H7 (cell line): ENCODE data around the gene LDLRAD4. TPM values are rescaled to one million over a fixed set of nuclear protein-coding genes. Genes with fewer than 3 reads are reported as not detected.

Experiments used
- DNase-seq: peaks from one replicate; pipeline ENCODE4 v3.0.0; 2012
- H3K27me3 ChIP-seq: 2 replicates; pipeline ENCODE4 v1.6.0; 2011; ENCODE audit warnings: mild to moderate bottlenecking, low read length; ENCODE audit not compliant: control insufficient read depth, insufficient read depth
- H3K36me3 ChIP-seq: replicated peaks from 2 replicates; pipeline ENCODE4 v1.5.1; 2011; ENCODE audit warnings: low read length; ENCODE audit not compliant: control insufficient read depth, insufficient read depth
- H3K4me3 ChIP-seq: 2 replicates; pipeline ENCODE4 v1.5.1; 2011; ENCODE audit warnings: low read depth, mild to moderate bottlenecking, control low read depth, low read length, moderate library complexity; ENCODE audit not compliant: insufficient read depth
- total RNA-seq: library from RNA; depleted of rRNA; stranded (reverse); fragments of >200 nt; shearing (Covaris generic); gene quantifications from 2 replicates; pipeline ENCODE4 v1.2.3, GENCODE V29; 2014

Gene LDLRAD4
- total RNA-seq, 1 experiment from 2014 or later = 21.0 TPM

DNA sequence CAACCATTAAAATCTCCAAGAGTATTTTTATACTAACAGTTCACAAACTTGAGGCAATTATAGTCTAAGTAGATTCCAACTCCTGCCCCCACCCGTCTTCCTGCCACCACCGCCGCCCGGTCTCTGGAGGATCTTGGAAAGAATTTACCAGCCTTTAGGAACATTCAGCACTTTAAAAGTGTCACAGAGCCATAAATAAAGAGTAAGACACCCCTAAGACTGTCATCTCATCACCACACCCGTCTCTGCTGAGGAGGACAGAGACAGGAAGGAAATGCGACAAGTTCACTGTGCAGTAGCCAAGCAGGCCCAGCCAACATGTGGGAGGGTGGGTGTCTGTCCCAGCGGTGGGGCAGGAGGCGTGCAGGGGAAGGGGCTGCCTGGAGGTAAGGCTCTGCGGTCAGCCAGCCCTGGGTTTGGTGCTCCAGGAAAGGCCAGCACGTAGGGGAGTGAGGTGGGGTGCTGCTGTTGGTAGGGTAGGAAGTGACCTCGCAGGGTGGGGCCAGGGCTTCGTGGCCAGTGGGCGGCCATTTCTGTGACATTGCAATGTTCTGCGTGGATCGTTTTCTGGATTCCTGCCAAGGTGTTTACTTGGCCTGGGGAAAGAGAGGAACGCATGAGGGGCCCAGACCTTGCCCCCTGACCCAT lies 396.2 kb downstream of the LDLRAD4 start:
- DNase-seq = no peak
- Histone ChIP-seq H3K4me3 (no peak overlapping the region), H3K27me3 (peaks cover 4% of the 10 kb centered on the region; the same call in 1 of the 2 replicates), H3K36me3 (no peaks in the 10 kb centered on the region)

DNA sequence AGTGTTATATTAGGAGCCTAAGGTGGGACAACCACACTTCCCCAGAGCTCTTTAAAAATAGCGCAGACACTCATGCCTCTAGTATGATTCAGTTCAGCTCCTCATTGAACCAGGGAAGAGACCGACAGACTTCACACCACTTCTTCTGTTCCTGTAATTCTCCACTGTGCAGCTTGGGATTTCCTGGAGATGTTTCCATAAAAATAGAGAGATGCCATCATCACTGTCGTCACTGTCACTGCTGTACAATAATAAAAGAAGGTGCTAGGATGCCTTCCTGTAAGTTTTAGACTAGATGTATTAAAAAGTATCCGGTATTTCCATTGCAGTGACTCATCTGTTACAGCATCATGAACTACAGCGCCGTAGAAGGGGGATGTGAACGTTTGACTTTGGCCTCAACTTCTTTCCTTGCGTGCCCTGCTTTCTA lies 396.9 kb downstream of the LDLRAD4 start:
- no peaks in the 10 kb centered on the region for H3K36me3 ChIP-seq
- DNase-seq = no peak
- H3K4me3 ChIP-seq = no peak overlapping the region
- H3K27me3 ChIP-seq = peaks cover 4% of the 10 kb centered on the region; the same call in 1 of the 2 replicates

DNA sequence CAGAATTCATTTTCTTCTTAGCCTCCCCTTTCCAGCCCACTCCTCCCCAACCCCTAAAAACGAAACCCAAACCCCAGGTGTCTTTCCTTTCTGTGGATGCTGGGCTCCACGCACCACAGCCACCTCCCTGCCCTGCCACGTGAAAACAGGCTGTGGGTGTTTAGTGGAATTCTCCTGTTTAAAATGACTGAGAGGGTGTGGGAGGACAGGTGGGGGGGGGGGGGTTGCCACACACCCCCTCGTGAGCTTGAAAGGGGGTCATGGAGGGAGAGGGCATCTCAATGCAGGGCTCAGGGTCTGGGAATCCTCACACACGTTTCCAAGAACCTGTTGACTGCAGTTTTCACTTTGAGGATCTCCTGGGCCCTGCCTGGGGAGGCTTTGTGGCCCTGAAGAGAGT lies 397.5 kb downstream of the LDLRAD4 start:
- H3K27me3 ChIP-seq = peaks cover 4% of the 10 kb centered on the region; the same call in 1 of the 2 replicates
- no peak overlapping the region for H3K4me3 ChIP-seq
- no peak for DNase-seq

GRCh38 chr18:13616525-13617035 lies 398.0 kb downstream of the LDLRAD4 start:
- H3K27me3 ChIP-seq = peaks cover 4% of the 10 kb centered on the region; the same call in 1 of the 2 replicates
- no peak overlapping the region for H3K4me3 ChIP-seq
- no peak for DNase-seq
- H3K36me3 ChIP-seq = no peaks in the 10 kb centered on the region

More for the DNA sequence above, 397.5 kb downstream of the LDLRAD4 start:
- H3K36me3 ChIP-seq = no peaks in the 10 kb centered on the region

GRCh38 chr18:13617826-13618515 lies 399.4 kb downstream of the LDLRAD4 start:
- H3K27me3 ChIP-seq = no peaks in the 10 kb centered on the region
- no peak overlapping the region for H3K4me3 ChIP-seq
- no peaks in the 10 kb centered on the region for H3K36me3 ChIP-seq
- no peak for DNase-seq

DNA sequence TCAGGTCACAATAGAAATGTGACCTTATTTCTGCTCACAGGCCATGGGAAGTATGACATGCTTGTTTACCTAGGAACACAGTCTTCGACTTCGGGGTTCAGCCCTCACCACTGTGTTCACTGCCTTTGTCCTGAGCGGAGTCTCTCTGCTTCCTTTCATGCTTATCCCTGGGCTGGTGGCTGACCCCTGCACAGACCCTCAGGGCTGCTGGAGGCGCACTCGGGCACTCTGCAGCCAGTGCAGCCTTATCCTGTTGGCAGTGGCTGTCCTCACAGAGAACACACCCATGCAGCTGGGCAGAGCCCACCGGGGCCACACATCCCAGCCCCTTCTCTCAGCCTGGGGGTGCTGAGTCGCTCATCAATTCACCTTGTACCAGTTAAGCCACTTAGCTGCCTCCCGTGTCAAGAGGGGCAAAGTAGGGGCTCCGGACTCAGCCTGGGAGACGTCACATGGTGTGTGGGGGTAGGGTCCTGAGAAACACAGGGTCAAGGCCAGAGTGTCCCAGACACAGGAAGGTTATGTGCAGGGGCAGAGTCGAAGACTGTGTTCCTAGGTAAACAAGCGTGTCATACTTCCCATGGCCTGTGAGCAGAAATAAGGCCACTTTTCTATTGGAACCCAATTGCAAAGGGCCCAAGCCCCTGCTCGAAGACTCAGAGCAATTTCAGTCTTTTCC lies 400.3 kb downstream of the LDLRAD4 start:
- DNase-seq = no peak
- Histone ChIP-seq H3K4me3 (no peak overlapping the region), H3K36me3 (no peaks in the 10 kb centered on the region), H3K27me3 (no peaks in the 10 kb centered on the region)

- peak; percentile 62 for DNase-seq
- Histone ChIP-seq H3K27me3 (no peaks in the 10 kb centered on the region), H3K36me3 (no peaks in the 10 kb centered on the region), H3K4me3 (no peak overlapping the region)
Measured at GRCh38 chr18:13619505-13620205, 401.1 kb downstream of the LDLRAD4 start.

- no peak overlapping the region for H3K4me3 ChIP-seq
- H3K27me3 ChIP-seq = no peaks in the 10 kb centered on the region
- no peaks in the 10 kb centered on the region for H3K36me3 ChIP-seq
- DNase-seq = no peak
Measured at GRCh38 chr18:13620206-13620672, 401.7 kb downstream of the LDLRAD4 start.

DNA sequence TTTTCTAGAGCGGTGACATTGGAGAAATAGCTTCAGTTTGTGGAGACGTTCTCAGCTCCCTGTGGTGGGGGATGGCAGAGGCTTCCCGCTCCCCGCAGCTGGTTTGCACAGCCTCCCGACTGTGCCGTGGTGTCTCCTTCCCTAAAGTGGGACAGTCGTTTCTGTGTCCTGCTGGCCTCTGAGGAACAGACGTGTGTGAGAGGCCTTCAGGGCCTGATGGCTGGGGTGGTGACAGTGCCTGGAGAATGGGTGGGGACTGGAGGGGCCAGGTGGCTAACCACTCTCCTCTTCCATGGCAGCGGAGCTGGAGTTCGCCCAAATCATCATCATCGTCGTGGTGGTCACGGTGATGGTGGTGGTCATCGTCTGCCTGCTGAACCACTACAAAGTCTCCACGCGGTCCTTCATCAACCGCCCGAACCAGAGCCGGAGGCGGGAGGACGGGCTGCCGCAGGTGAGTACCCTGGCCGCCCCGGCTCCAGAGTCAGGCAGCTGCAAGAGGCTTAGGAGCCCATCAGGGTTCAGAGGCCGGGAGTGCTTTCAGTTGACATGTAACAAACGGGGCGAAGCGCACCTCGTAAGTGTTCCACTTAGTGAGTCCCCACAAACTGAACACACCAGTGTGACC lies 402.4 kb downstream of the LDLRAD4 start:
- no peak overlapping the region for H3K4me3 ChIP-seq
- DNase-seq = no peak
- H3K27me3 ChIP-seq = no peaks in the 10 kb centered on the region
- H3K36me3 ChIP-seq = no peaks in the 10 kb centered on the region

- Histone ChIP-seq H3K36me3 (no peaks in the 10 kb centered on the region), H3K4me3 (no peak overlapping the region), H3K27me3 (no peaks in the 10 kb centered on the region)
- DNase-seq = no peak
Measured at GRCh38 chr18:13621446-13621849, 402.9 kb downstream of the LDLRAD4 start.

DNA sequence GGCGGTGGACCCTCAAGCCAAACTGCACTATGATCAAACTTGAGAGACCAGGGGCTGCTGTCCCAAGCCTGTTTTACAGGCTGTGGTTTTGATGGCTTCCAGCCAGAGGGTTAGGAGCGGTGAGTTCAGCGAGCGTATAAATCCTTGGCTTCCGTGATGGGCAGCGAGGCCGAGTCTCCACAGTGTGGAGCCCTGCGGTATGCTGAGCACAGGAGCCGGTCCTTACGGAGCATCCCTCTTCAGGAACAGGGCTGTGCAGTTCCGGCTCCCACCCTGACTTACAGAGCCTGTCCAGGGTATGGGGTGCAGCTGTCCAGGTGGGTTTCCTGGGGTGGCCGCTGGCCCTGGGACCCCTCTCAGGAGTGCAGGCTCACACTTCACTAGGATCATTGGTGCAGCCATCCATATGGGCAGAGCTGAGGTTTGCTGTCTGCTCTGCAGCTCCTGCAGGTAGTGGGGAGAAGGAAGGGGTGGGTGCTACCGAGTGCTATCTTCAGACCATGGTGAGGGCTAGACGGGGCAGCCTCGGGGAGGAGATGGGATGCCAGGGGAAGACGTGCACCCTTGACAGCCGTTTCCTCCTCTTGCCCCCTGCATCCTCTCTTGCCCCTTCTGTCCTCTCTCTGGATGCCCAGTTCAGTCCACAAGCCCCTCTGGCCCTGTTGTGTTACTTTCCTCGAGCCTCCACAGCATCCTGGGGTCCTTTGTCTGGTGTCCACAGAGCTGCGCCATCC lies 403.5 kb downstream of the LDLRAD4 start:
- Histone ChIP-seq H3K27me3 (no peaks in the 10 kb centered on the region), H3K36me3 (no peaks in the 10 kb centered on the region), H3K4me3 (no peak overlapping the region)
- DNase-seq = no peak

- no peaks in the 10 kb centered on the region for H3K36me3 ChIP-seq
- DNase-seq = no peak
- no peaks in the 10 kb centered on the region for H3K27me3 ChIP-seq
- H3K4me3 ChIP-seq = no peak overlapping the region
Measured at GRCh38 chr18:13622751-13623150, 404.2 kb downstream of the LDLRAD4 start.

GRCh38 chr18:13623348-13623747 lies 404.8 kb downstream of the LDLRAD4 start:
- H3K36me3 ChIP-seq = no peaks in the 10 kb centered on the region
- DNase-seq = no peak
- H3K4me3 ChIP-seq = no peak overlapping the region
- no peaks in the 10 kb centered on the region for H3K27me3 ChIP-seq
